Mucosa of descending colon (tissue), 3 donors: ENCODE data around the gene SYT12. TPM values are rescaled to one million over a fixed set of nuclear protein-coding genes. Genes with fewer than 3 reads are reported as not detected.

Source experiments
- ATAC-seq: fragments of 200-7000 bp; cut with Tn5 transposase; one replicate; pipeline ENCODE4 v1.9.1; 2020; ENCODE audit warnings: mild to moderate bottlenecking, moderate library complexity
- DNase-seq, 3 donors: peaks; one replicate each; pipeline ENCODE4 v3.0.0-alpha.2; 2020
- H3K36me3 ChIP-seq: fragments of 200-600 bp; one replicate; pipeline ENCODE4 v1.8.0; 2021; ENCODE audit warnings: low read depth, mild to moderate bottlenecking
- H3K4me1 ChIP-seq: fragments of 200-600 bp; one replicate; pipeline ENCODE4 v1.8.0; 2021; ENCODE audit warnings: low read depth, mild to moderate bottlenecking
- H3K4me3 ChIP-seq: fragments of 200-600 bp; one replicate; pipeline ENCODE4 v1.8.0; 2021; ENCODE audit warnings: mild to moderate bottlenecking
- H3K9me3 ChIP-seq: fragments of 200-600 bp; one replicate; pipeline ENCODE4 v1.8.0; 2021; ENCODE audit warnings: mild to moderate bottlenecking
- CTCF ChIP-seq: fragments of 200-600 bp; IDR thresholded peaks from one replicate; pipeline ENCODE4 v1.8.0; 2022; ENCODE audit warnings: antibody characterized with exemption, mild to moderate bottlenecking
- intact Hi-C, 2 donors: fragments of 100-400 bp; cut with DNase I in 1 of 2; cut with micrococcal nuclease in 1 of 2; formaldehyde crosslinking; loops; one replicate each; pipeline versions ENCODE4 v1.11.0 to v1.11.1; 2022; cut with DNase I, micrococcal nuclease
- total RNA-seq, 3 donors: library from RNA; stranded (reverse); fragmentation: NEBNext Ultra II Directional in 2 of 3; extraction: Animal tissue kit (Norgen Biotek cat#: 25700) in 2 of 3; gene quantifications; one replicate each; pipeline versions ENCODE4 v1.2.1 to v1.2.4, GENCODE V29; 2021 to 2023
- donor health status: DM: no; HTN: no; CAD: no; lungs with moderate emphysema.
- donor health status: DM: no; HTN: no; CAD: no.
- donor health status: DM: no; HTN: yes; CAD: no.

Gene SYT12
- total RNA-seq, 3 donors from 2014 or later: 0.09 TPM; not detected in 2

GRCh38 chr11:67031791-67032561 lies 9.0 kb downstream of the SYT12 start:
- no peaks in the 10 kb centered on the region for H3K36me3 ChIP-seq
- ATAC-seq (no peak), DNase-seq (no peak)
- H3K4me3 ChIP-seq: no peak overlapping the region
- intact Hi-C loops: no loop called here
- no peaks in the 10 kb centered on the region for H3K4me1 ChIP-seq
- TF ChIP-seq CTCF: no peak
- H3K9me3 ChIP-seq: no peaks in the 10 kb centered on the region

- no peaks in the 10 kb centered on the region for H3K4me1 ChIP-seq
- no peak for DNase-seq
- peak; percentile 71 for ATAC-seq
- intact Hi-C loops: no loop called here
- H3K36me3 ChIP-seq: no peaks in the 10 kb centered on the region
- H3K9me3 ChIP-seq: no peaks in the 10 kb centered on the region
- H3K4me3 ChIP-seq: no peak overlapping the region
- TF ChIP-seq CTCF: no peak
Measured at GRCh38 chr11:67032830-67033551, 10.1 kb downstream of the SYT12 start.

GRCh38 chr11:67033661-67034166 lies 10.8 kb downstream of the SYT12 start:
- no peak for ATAC-seq

GRCh38 chr11:67034350-67034749 lies 11.4 kb downstream of the SYT12 start:
- intact Hi-C loops: no loop called here
- H3K36me3 ChIP-seq: no peaks in the 10 kb centered on the region
- ATAC-seq: no peak
- H3K4me3 ChIP-seq: no peak overlapping the region
- no peaks in the 10 kb centered on the region for H3K4me1 ChIP-seq
- no peaks in the 10 kb centered on the region for H3K9me3 ChIP-seq
- TF ChIP-seq CTCF: no peak
- DNase-seq: no peak

More at GRCh38 chr11:67033661-67034166, 10.8 kb downstream of the SYT12 start:
- Histone ChIP-seq H3K36me3 (no peaks in the 10 kb centered on the region), H3K4me1 (no peaks in the 10 kb centered on the region), H3K4me3 (no peak overlapping the region), H3K9me3 (no peaks in the 10 kb centered on the region)
- TF ChIP-seq CTCF: no peak
- intact Hi-C loops: no loop called here
- no peak for DNase-seq

GRCh38 chr11:67040147-67040546 lies 17.2 kb downstream of the SYT12 start:
- TF ChIP-seq CTCF: no peak
- DNase-seq (no peak), ATAC-seq (no peak)
- intact Hi-C loops: no loop called here
- Histone ChIP-seq H3K4me1 (no peaks in the 10 kb centered on the region), H3K36me3 (no peaks in the 10 kb centered on the region), H3K9me3 (no peaks in the 10 kb centered on the region), H3K4me3 (no peak overlapping the region)
